Activated T-cell treated with anti-CD3 and anti-CD28 coated beads, Interleukin-2, amount 50 U/mL, for 1 hour (primary cell): ENCODE data around the gene KANSL1L.
A peak's percentile ranks its signal among the peaks of the same experiment; 100 is the strongest.

Source experiments
- DNase-seq: peaks from one replicate; pipeline ENCODE4 v3.0.0-alpha.2; 2020

KANSL1L gene

DNA sequence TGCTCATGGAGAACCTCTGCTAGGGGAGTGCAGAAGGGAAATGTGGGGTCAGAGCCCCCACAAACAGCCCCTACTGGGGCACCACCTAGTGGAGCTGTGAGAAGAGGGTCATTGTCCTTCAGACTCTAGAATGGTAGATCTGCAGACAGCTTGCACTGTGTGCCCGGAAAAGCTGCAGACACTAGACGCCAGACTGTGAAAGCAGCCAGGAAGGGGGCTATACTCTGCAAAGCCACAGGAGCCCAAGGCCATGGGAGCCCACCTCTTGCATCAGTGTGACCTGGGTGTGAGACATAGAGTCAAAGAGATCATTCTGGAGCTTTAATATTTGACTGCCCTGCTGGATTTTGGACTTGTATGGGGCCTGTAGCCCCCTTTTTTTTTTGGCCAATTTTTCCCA, 107.9 kb downstream of the KANSL1L start:
- no peak for DNase-seq

DNA sequence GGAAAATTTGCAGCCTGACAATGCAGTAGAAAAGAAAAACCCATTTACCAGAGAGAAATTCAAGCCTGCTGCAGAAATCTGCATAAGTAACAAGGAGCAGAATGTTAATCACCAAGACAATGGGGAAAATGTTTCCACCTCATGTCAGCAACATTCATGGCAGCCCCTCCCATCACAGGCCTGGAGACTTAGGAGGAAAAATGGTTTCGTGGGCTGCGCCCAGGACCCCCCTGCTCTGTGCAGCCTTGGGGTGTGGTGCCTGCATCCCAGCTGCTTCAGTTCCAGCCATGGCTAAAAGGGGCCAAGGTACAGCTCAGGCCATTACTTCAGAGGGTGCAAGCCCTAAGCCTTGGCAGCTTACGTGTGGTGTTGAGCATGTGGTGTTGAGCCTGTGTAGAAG, 115.4 kb downstream of the KANSL1L start:
- DNase-seq, result no peak

DNA sequence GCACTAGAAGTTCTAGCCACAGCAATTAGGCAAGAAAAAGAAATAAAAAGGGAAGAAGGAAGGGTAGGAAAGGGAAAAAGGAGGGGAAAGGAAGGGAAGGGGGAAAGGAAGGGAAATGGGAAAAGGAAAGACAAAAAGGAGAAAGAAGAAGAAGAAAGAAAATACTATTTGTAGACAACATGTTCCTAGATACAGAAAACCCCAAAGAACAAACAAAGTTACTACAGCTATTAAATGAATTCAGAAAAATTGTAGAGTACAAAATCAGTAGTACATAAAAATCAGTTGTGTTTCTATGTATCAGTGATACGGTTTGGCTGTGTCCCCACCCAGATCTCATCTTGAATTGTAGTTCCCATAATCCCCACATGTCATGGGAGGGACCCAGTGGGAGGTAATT, 116.5 kb downstream of the KANSL1L start:
- DNase-seq, result no peak

DNA sequence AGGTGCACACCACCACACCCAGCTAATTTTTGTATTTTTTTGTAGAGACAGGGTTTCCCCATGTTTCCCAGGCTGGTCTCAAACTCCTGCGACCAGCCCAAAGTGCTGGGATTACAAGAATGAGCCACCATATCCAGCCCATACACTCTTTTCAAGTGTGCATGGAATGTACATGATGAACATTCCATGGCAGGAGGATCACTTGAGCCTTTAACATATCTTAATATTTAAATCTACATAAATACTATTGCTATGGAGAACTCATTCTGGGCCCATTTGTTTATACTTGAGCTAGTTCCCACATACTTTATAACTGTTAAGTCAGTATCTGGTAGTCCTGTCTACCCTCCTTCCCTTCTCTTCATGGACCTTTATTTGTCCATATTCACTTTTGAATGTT, 120.3 kb downstream of the KANSL1L start:
- no peak for DNase-seq

DNA sequence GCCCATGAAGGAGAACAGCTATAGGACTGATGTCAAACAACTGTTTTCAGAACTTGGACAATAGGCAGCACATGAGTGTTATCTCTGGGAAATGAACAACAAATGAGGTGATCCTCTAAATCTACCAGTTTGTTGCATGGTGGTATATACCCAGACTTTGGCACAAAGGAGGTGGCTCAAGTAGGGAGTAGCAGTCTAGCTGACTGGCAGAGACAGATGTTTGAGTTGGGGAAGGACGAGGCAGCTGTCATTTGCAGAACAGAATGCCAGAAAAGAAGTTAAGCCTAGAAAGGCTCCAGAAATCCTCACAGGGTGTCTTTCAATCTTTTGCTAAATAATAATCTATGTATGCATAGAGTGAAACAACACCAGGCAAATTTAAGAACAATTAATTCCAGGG, 121.4 kb downstream of the KANSL1L start:
- no peak for DNase-seq

DNA sequence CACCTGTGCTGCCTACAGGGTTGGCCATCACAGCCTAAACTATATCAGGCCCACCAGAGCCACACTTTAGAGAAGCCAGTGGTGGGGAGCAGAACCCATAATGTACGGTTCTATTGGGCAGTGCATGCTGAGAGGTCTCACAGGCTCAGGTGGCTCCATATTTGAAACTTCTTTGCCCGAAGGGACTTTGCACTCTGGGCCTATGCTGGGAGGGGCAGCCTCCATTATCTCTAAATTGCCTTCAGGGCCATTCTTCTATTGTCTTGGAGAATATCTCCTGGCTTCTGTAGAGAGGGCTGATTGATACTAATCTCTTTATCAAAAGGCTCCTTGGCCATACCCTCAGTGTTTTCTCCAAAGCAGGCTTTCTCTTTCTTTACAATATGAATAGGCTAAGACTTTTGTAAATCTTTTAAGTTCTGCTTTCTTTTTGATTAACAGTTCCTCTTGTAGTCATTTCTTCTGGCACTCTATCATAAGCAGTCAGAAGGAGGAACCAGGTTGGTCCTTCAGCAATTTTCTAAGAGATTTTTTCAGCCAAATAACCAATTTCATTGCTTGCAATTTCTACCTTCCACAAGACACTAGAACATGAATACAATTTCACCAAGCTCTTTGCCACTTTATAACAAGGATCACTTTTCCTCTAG, 124.2 kb downstream of the KANSL1L start:
- DNase-seq, result no peak

DNA sequence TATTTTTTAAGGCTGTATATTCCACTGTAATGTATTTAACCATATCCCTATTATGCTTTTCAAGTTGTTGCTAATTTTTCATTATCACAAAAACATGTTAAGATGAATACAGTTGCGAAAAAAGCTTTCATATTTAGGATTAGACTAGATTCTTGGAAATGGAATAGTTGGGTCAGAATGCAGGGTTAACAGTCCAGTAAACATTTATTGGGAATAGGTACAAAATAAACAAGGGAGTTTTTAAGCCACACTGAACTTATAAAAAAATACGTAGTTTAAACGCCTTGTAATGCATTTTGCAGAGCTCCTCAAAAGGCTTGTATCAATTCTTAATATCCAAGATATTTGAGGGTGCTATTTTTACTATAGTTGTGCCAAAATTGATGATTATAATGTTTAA, 133.1 kb downstream of the KANSL1L start:
- no peak for DNase-seq

DNA sequence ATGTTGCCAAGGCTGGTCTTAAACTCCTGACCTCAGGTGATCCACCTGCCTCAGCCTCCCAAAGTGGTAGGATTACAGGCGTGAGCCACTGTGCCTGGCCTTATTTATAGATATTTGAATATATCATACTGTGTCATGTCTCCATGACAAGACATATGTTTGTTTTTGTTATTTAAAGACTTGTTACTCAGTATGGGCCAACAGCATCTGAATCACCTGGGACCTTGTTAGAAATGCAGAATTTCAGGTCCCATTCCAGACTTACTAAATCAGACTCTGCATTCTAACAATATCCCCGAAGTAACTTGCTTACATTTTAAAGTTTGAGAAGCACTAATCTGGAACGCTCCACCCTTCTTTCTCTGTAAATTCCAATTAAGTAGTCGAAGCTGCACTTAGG, 135.5 kb downstream of the KANSL1L start:
- DNase-seq, result no peak

DNA sequence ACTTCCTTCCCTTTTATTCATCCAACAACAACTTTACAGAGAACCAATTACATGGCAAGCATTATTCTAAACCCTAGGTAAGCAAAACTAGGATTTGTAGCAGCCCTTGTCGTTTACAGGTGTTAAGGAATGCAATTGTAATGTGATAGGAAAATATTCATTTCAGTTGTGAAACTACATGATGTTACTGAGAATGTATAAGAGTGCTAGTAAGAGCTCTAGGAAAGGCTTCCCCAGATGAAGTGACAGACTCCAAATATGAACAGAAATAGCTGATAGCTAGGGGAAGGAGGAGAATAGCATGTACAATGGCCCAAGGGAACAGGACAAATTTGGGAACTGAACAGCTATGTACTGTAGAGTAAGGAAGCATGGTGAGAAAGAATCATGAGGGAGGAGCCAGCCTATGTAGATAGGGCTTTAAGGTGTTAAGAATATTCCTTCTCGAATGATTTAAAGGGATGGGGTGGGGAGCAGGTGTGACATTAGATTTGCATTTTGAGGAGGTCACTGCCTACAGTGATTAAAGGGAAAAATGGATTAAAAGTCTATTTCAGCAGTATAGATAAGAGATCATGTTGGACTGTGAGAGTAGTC, 137.0 kb downstream of the KANSL1L start:
- no peak for DNase-seq

DNA sequence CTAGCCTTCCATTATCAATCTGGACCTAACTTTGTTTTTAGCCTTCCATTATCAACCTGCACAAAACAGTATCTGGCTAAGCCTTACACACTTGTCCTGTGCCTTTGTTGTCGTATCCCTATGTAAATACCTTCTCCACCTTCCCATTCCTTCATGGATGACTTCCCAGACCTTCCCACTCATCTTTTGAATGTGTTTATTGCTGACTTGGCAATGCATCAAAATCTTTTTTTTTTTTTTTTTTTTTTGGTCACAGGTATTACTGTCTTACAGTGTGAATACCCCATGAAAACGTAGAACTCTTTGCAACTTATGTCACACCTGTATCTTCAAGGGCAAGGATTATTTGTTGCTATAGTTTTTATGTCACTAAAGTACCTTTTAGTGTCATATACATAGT, 143.0 kb downstream of the KANSL1L start:
- DNase-seq, result no peak

DNA sequence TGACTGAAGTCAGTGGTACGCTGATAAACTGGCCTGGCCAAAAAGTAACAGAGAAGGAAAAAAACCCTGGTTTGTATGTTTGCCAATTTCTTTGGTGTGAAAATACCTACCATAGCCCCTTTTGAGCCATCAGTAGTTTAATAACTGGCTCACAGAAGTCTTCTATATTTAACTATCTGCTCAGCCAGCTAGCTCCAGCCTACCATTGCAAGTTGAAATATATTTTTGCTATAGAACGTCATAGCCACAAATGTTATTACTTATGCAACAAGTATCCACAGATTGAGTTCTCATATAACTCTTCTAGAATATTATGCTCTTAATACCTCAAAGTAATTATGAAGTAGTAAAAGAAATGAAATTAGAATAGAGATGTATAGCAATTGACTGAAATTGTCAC, 143.6 kb downstream of the KANSL1L start:
- no peak for DNase-seq

DNA sequence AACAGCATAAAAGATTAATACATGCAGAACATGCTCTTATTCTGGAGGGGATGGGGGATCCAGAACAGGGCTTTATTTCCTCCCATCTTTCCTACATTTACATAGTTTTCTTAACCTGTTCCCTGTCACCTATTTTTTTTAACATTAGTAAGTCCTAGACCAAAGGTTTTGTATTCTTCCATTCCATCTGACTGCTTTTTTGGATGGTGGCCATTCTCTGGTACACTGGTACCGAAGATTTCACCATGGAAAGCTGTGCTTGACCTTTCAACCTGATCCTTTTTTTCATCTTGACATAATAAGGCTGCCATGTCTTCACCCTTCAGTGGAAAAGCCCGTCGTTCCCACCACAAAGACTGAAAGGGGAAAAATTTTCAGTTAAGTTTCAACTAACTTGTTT, 148.4 kb downstream of the KANSL1L start:
- DNase-seq, result no peak

DNA sequence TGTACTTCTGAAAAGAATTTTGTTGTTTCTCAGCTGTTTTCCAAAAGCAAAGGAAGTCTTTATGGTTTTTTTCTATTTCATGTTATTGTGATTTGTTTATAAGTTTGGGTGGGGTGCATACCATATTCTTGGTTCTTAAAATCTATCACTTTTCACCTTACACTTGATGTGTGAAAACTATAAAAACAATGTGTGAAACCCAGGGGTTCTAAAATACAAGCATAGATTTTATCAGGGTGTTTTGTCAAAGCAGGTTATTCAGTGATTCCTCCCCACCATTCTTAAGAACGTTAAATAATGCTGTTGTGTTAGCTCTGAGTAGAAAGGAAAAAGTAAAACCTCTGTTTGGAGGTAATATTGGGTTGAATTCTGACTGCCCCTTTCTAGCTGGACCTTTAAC, 151.1 kb downstream of the KANSL1L start:
- no peak for DNase-seq

DNA sequence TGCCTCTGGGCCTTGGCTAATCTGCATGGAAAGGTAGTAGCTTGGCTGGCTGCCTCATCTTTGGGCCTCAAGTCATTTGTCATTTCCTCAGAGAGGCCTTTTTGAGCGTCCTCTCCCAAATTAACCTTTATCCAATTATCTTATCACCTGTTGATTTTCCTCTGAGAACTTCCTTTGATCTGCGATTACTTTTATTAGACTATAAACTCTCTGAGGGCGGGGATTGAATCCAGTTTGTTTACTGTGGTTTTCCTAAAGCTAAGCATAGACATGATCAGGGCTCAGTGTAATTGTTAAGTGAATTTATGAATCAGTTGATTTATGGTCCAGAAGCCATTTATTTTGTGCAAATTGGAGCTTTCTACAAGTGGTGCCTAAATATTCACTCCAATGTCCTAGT, 161.3 kb downstream of the KANSL1L start:
- DNase-seq, result no peak

DNA sequence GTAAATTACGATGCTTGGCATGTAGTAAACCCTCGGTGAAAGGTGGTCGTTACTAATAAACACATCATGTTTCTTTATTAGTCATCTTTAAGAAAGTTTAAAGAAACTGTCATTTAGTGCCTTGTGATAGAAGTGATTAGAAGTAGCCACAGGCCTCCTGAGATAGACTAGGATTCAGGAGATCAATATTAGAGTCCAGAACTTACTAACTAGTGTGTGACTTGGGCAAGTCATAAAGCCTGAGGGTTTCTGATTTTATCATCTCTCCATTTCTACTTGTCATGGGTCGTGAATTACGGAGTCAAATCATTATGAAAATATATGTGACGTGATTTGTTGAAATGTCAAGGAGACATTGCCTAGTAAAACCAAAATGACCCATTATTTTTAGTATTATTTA, 162.1 kb downstream of the KANSL1L start:
- no peak for DNase-seq

DNA sequence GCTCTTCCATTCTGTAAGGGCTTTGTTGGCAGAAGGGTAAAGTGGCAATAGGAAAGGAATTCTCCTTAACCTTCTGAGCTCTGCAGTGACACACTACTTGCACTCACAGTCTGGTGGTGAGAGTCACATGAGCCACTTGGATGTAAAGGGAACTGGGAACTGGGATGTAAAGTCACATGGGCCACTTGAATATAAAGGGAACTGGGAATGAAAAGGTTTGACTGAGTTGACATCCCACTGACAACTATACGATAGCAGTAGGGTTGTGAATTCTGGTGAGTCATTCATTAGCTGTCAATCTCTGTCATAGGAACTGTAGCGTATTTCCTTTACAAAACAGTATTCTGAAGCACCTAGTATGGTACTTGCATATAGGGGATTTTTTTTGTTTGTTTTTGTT, 163.3 kb downstream of the KANSL1L start:
- no peak for DNase-seq

DNA sequence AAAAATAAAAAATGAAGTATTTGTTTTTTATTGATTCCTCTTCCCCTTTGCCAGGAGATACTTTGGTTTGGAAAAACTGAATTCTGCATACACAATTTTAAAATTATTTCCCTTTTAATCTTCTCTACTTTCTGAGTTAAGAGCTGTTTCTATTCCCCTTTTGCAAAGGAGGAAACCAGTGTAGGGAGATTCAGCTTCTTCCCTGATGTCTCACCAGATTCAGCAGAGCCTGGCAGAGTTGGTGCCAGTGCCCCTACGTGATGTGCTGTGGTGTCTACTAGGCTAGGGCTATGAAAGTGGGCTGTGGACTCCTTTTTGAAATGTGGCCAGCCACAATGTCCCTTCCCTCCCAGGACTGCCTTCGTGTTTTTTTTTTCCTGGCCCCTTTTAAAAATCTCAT, 166.3 kb downstream of the KANSL1L start:
- no peak for DNase-seq

DNA sequence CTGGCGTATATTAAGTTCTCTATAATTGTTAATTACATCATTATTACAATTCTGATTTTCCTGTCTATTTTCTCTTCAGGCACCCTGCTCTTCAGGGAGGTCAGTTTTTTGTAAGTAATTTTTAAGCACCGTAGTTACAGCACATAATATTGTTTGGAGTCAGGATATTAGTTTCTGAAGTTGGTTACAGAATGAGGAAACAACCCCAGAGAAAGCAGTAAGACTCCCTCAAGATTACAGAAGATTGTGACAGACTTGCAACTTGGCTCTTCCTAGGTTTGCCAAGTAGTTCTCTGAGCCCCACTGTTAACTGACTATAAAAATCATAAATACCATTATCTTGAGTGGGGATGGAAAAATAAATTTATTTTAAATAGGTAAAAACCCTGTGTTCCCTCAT, 167.8 kb downstream of the KANSL1L start:
- no peak for DNase-seq

DNA sequence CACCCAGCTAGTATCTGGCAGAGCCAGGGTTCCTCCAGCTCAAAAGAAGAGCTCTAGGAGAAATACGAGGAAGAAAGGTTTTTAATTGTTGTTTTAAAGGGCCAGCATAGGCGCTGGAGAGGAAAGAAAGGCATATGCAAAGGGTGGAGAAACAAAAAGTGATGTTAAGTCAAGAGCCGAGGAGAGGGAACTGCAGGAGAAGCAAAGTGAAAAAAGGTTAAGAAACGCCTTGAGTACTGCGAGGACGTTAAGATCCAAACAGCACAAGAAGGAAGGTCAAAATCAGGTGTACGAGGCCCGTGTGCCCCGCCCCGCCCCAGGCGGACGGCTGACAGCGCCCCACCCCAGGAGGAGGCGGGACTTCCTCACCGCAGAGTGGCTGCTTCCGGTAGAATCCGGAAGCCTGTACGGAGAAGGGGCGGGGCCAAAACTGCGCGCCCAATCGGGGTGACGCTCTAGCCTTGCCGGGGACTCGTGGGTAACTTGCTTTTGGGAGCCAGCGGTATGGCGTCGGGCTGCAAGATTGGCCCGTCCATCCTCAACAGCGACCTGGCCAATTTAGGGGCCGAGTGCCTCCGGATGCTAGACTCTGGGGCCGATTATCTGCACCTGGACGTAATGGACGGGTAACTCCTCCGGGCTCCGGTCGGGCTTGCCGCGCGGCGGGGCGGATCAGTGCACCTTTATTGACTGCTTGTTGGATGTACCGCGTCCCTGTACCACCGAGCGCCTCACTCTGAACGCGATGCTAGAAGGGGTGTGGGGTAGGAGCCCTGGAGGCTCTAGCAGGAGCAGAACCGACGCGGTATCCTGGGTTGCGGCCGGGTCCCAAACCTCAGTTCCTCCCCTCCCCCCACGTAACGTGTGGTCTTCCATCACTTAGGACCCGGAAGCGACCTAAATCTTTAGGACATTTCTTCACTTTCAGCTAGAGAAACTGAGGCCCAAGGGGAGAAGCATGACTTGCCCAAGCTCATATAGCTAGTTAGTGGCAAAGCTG, 168.8 kb downstream of the KANSL1L start, which contains the start of gene RPE:
Gene RPE (plus strand): TSS at position 481 of the 1,000 bp plus-strand sequence. CDS start 24 bp downstream, at position 505.
- peak; percentile 98 for DNase-seq

DNA sequence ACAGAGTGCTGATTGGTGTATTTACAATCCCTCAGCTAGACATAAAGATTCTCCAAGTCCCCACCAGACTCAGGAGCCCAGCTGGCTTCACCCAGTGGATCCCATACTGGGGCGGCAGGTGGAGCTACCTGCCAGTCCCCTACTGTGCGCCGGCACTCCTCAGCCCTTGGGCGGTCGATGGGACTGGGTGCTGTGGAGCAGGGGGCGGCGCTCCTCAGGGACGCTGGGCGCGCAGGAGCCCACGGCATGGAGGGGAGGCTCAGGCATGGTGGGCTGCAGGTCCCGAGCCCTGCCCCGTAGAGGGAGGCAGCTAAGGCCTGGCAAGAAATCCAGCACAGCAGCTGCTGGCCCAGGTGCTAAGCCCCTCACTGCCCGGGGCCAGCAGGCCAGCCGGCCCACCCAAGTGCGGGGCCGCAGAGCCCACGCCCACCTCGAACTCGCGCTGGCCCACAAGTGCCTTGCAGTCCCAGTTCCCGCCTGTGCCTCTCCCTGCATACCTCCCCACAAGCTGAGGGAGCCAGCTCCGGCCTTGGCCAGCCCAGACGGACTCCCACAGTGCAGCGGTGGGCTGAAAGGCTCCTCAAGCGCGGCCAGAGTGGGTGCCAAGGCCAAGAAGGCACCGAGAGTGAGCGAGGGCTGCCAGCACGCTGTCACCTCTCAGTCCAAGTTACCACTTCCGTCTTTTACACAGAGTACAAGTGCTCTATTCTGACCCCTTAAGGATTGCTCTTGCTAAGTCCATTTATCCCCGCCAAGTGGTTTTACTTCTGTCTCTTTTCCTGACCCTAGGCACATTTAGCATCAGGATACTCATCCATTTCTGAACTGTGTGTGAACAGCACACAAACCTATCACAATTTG, 170.5 kb downstream of the KANSL1L start:
- DNase-seq, result no peak

DNA sequence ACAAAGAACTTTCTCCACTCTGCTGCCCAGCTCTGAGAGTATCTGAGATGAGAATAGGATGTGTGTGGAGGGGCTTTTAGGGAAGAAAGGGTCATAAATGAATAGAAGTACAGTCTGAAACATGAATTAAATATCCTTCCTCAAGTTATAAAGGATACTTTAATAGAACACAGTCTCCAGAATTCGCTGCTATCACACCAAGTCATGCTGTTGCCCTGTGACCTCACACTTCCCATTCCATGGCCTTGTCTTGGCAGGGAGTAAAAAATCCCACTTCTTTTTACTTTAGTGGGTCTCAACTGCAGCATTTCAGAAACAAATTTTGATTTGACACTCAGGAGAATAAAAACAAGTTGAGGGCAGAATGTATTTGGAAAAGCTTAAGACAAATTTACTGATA, 172.6 kb downstream of the KANSL1L start:
- DNase-seq, result no peak

DNA sequence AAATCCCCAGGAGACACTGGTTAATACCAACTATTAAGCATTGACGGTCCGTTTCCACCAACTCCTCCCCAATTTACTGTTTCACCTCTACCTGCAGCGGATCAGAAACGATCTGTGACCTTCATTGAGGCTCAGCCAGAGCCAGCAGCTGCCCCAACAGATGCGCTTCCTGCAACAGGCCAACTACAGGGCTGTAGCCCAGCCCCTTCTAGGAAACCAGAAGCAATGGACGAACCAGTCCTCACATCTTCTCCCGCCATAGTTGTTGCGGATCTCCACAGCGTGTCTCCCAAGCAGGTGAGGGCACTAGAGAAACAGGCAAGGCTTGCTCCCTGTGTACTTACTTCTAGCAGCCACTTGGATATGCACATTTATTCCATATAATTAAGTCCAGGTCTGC, 177.2 kb downstream of the KANSL1L start:
- DNase-seq, result no peak

DNA sequence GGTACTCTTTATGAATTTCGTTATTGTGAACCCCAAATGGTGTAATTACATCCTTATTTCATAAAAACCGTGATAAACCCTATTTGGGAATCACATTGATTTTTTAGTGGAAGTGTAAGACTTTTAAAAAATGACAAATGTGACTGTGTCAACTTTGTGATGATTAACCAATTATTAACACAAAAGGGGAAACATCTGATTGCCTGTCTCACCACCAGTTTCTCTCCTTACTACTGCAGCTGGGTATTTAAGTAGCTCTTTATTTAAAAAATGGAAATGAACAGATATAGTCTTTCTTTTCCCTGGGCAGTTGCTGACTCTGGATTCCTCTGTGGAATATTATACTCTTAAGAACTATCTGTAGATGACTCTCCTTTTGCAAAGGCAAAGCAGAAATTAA, 180.4 kb downstream of the KANSL1L start:
- no peak for DNase-seq
